GM23338 (cell line): ENCODE measurements around the gene VWA3B. TPM values are rescaled to one million over a fixed set of nuclear protein-coding genes. Genes with fewer than 3 reads are reported as not detected.

Experiments used
- ATAC-seq: fragments of 200-7000 bp; cut with Tn5 transposase; 3 replicates; pipeline ENCODE4 v1.9.1; 2020
- DNase-seq: peaks from one replicate; pipeline ENCODE4 v3.0.0-alpha.2; 2015; ENCODE audit warnings: low spot score
- H2AFZ ChIP-seq: fragments of 200-600 bp; sonication (generic); 2 replicates; pipeline ENCODE4 v1.8.0; 2016; ENCODE audit warnings: antibody characterized with exemption, mild to moderate bottlenecking, moderate library complexity
- H3F3A ChIP-seq: fragments of 200-600 bp; sonication (generic); replicated peaks from 2 replicates; pipeline ENCODE4 v1.8.0; 2017; ENCODE audit warnings: antibody characterized with exemption, mixed run types, low read depth
- H3K27ac ChIP-seq: fragments of 200-600 bp; sonication (generic); 2 replicates; pipeline ENCODE4 v1.6.1; 2016; ENCODE audit warnings: low read depth
- H3K27me3 ChIP-seq: fragments of 200-600 bp; sonication (generic); 2 replicates; pipeline ENCODE4 v1.8.0; 2016; ENCODE audit warnings: mild to moderate bottlenecking, mixed run types, moderate library complexity; ENCODE audit not compliant: insufficient read depth
- H3K36me3 ChIP-seq: fragments of 200-600 bp; sonication (generic); 2 replicates; pipeline ENCODE4 v1.8.0; 2016; ENCODE audit warnings: mild to moderate bottlenecking; ENCODE audit not compliant: insufficient read depth
- H3K4me1 ChIP-seq: fragments of 200-600 bp; sonication (generic); 2 replicates; pipeline ENCODE4 v1.8.0; 2016; ENCODE audit warnings: mild to moderate bottlenecking, moderate library complexity; ENCODE audit not compliant: insufficient read depth
- H3K4me2 ChIP-seq: fragments of 200-600 bp; sonication (generic); 2 replicates; pipeline ENCODE4 v1.7.1; 2017; ENCODE audit warnings: mixed run types
- H3K4me3 ChIP-seq: fragments of 200-600 bp; sonication (generic); 2 replicates; pipeline ENCODE4 v1.6.1; 2016; ENCODE audit warnings: mixed run types
- H3K79me2 ChIP-seq: fragments of 200-600 bp; sonication (generic); replicated peaks from 2 replicates; pipeline ENCODE4 v1.8.0; 2017; ENCODE audit warnings: mild to moderate bottlenecking; ENCODE audit not compliant: insufficient read depth
- H3K9me2 ChIP-seq: fragments of 200-600 bp; sonication (generic); 2 replicates; pipeline ENCODE4 v1.8.0; 2017; ENCODE audit not compliant: insufficient read depth
- H4K20me1 ChIP-seq: fragments of 200-600 bp; sonication (generic); replicated peaks from 2 replicates; pipeline ENCODE4 v1.8.0; 2017; ENCODE audit warnings: mild to moderate bottlenecking; ENCODE audit not compliant: insufficient read depth
- H3K27ac Mint-ChIP-seq: 2 replicates; pipeline ENCODE4 v1.8.0; 2020; ENCODE audit warnings: inconsistent platforms, mild to moderate bottlenecking, moderate library complexity, mixed read lengths
- H3K27me3 Mint-ChIP-seq: 3 replicates; pipeline ENCODE4 v1.8.0; 2022; ENCODE audit warnings: low read depth, mild to moderate bottlenecking, moderate library complexity, mixed read lengths, inconsistent platforms; ENCODE audit not compliant: insufficient read depth, poor library complexity
- H3K36me3 Mint-ChIP-seq: 3 replicates; pipeline ENCODE4 v1.8.0; 2021; ENCODE audit warnings: low read depth, mild to moderate bottlenecking, inconsistent platforms, moderate library complexity, mixed read lengths
- H3K4me1 Mint-ChIP-seq: 3 replicates; pipeline ENCODE4 v1.8.0; 2020; ENCODE audit warnings: mild to moderate bottlenecking, inconsistent platforms, mixed read lengths
- H3K4me3 Mint-ChIP-seq: 3 replicates; pipeline ENCODE4 v1.8.0; 2021; ENCODE audit warnings: moderate library complexity, mild to moderate bottlenecking, inconsistent platforms, mixed read lengths
- H3K9me3 Mint-ChIP-seq: 3 replicates; pipeline ENCODE4 v1.8.0; 2020; ENCODE audit warnings: moderate library complexity, mild to moderate bottlenecking, inconsistent platforms, mixed read lengths
- CREB1 ChIP-seq: fragments of 250-450 bp; sonication (Bioruptor Pico); IDR thresholded peaks from 2 replicates; pipeline ENCODE4 v1.5.0; 2020; ENCODE audit warnings: low read depth, mild to moderate bottlenecking, moderate library complexity
- CTCF ChIP-seq, 2 experiments: fragments of 200-600 bp in 1 of 2; sonication (generic) in 1 of 2; conservative IDR thresholded peaks; 2 replicates each; pipeline versions ENCODE4 v1.5.1 to v1.6.1; 2016 to 2017; ENCODE audit warnings: antibody characterized with exemption in 2 of 2, low read depth in 2 of 2, mild to moderate bottlenecking in 2 of 2, moderate library complexity in 1 of 2
- ETS1 ChIP-seq: IDR thresholded peaks from 2 replicates; pipeline ENCODE4 v1.6.1; 2016; ENCODE audit warnings: antibody characterized with exemption
- EZH2 ChIP-seq: fragments of 200-600 bp; sonication (generic); IDR thresholded peaks from one replicate; pipeline ENCODE4 v1.8.0; 2017; ENCODE audit warnings: antibody characterized with exemption, mild to moderate bottlenecking, low read depth; ENCODE audit not compliant: unreplicated experiment
- EZH2phosphoT487 ChIP-seq: fragments of 200-600 bp; sonication (generic); IDR thresholded peaks from one replicate; pipeline ENCODE4 v1.8.1; 2018; ENCODE audit warnings: antibody characterized with exemption; ENCODE audit not compliant: unreplicated experiment
- JUNB ChIP-seq: IDR thresholded peaks from one replicate; pipeline ENCODE4 v1.6.1; 2016; ENCODE audit warnings: antibody characterized with exemption; ENCODE audit not compliant: unreplicated experiment
- NANOG ChIP-seq: IDR thresholded peaks from 2 replicates; pipeline ENCODE4 v1.6.1; 2016; ENCODE audit warnings: antibody characterized with exemption, borderline replicate concordance
- POLR2AphosphoS5 ChIP-seq: IDR thresholded peaks from 2 replicates; pipeline ENCODE4 v1.6.1; 2016; ENCODE audit warnings: antibody characterized with exemption, low read depth
- REST ChIP-seq: IDR thresholded peaks from one replicate; pipeline ENCODE4 v1.6.1; 2018; ENCODE audit warnings: antibody characterized with exemption; ENCODE audit not compliant: unreplicated experiment
- STAT1 ChIP-seq: IDR thresholded peaks from one replicate; pipeline ENCODE4 v1.6.1; 2016; ENCODE audit warnings: antibody characterized with exemption; ENCODE audit not compliant: unreplicated experiment
- ZNF331 ChIP-seq: fragments of 250-450 bp; sonication (Bioruptor Pico); IDR thresholded peaks from 2 replicates; pipeline ENCODE4 v1.5.0; 2020; ENCODE audit warnings: low read depth, mild to moderate bottlenecking, moderate library complexity
- ZNF462 ChIP-seq: fragments of 250-450 bp; sonication (Bioruptor Pico); IDR thresholded peaks from 2 replicates; pipeline ENCODE4 v1.5.0; 2020; ENCODE audit warnings: mild to moderate bottlenecking, moderate library complexity
- polyA plus RNA-seq: library from polyadenylated mRNA; unstranded; fragments of >200 nt; fragmentation: Nextera tagmentation; extraction: Ambion mirVana; gene quantifications from 2 replicates; pipeline ENCODE4 v1.2.1, GENCODE V29; 2016
- total RNA-seq: library from RNA; depleted of rRNA; stranded (reverse); fragments of >200 nt; shearing (Covaris generic); gene quantifications from 2 replicates; pipeline ENCODE4 v1.2.3, GENCODE V29; 2014

Gene VWA3B
- total and polyA plus RNA-seq, 2 experiments from 2014 or later = not detected

- H3K4me3 Mint-ChIP-seq = no peak overlapping the region
- TF ChIP-seq ZNF331 (CRISPR knock-in tag) = no peak
- TF ChIP-seq ETS1 = no peak
- TF ChIP-seq ZNF462 = no peak
- TF ChIP-seq JUNB = no peak
- TF ChIP-seq CTCF (conservative IDR thresholded peaks at IDR 0.05; ENCODE audit: low read depth in 2 of 2) = no peak
- no peak for TF ChIP-seq EZH2
- no peak for TF ChIP-seq REST
- no peak for TF ChIP-seq STAT1
- TF ChIP-seq CREB1 (CRISPR knock-in tag) = no peak
- no peak for TF ChIP-seq NANOG
- no peak for TF ChIP-seq EZH2phosphoT487
- no peak for TF ChIP-seq POLR2AphosphoS5
- Histone ChIP-seq H3K36me3 (no peaks in the 10 kb centered on the region), H3K27me3 (no peaks in the 10 kb centered on the region), H2AFZ (no peak overlapping the region), H3K4me1 (no peaks in the 10 kb centered on the region), H3K27ac (no peak overlapping the region), H3K4me2 (no peak overlapping the region), H4K20me1 (no peaks in the 10 kb centered on the region), H3K79me2 (no peaks in the 10 kb centered on the region), H3K9me2 (no peaks in the 10 kb centered on the region), H3K4me3 (no peak overlapping the region), H3F3A (no peaks in the 10 kb centered on the region)
- no peaks in the 10 kb centered on the region for H3K36me3 Mint-ChIP-seq
- no peaks in the 10 kb centered on the region for H3K9me3 Mint-ChIP-seq
- H3K27me3 Mint-ChIP-seq = peaks cover 11% of the 10 kb centered on the region
- no peak overlapping the region for H3K27ac Mint-ChIP-seq
- H3K4me1 Mint-ChIP-seq = peaks cover 6% of the 10 kb centered on the region; the same call in 2 of the 3 replicates
- DNase-seq (no peak), ATAC-seq (no peak; the same call in 2 of the 3 replicates)
These were observed 209.5 kb downstream of the VWA3B start for GRCh38 chr2:98296440-98296839.
